DMS53 treated with DMSO at 0.1 percent for 48 hours (cell line): ENCODE measurements around the gene HMGA1.
A peak's percentile ranks its signal among the peaks of the same experiment; 100 is the strongest.

Experiments used
- DNase-seq: peaks from one replicate; lab custom pipeline; 2025; ENCODE audit not compliant: unreplicated experiment; lab: John Stamatoyannopoulos, UW

Gene HMGA1

DNA sequence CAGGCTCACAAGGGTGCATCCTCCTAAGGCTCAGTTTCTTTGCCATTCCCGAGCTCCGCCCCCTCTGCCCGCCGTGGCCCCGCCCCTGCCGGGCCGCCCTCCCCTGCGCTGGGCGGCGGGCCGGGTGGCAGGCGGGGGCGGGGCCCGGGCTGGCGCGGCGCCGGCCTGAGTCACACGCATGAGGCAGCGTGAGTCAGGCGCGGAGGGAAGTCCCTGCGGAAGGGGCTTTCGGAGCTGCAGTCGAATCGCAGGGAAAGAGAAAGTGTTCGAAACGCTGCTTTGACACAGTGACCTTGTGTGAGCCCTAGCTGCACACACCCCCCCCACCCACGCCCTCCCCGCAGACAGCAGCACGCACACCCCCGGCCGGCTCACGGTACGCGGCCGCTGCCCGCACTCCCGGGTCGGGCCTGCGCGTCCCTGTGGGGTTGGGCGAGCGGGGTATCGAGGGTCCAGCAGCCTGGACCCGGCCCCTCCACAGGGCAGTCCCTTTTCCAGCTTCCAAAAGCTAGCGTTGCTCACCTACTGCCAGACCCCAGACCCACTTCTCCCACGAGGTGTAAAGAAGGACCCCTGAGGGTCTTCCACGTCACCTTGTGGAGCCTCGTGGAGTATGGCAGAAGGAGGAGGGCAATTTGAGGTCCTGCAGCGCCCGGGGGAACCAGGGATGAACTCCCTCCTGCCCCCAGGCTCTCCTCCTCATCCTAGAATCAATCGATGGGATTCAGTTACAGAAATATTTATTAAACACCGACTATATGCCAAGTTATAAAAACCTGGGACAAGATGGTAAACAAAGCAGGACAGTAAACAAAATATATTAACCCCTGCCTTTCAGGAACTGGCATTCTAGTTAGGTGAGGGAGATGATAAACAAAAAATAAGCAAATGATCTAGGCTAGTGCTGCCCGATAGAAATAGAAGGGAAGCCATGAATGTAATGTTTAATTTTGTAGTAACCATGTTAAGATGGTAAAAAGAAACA is 12.4 kb upstream of the HMGA1 start:
- peak; percentile 81 for DNase-seq

DNA sequence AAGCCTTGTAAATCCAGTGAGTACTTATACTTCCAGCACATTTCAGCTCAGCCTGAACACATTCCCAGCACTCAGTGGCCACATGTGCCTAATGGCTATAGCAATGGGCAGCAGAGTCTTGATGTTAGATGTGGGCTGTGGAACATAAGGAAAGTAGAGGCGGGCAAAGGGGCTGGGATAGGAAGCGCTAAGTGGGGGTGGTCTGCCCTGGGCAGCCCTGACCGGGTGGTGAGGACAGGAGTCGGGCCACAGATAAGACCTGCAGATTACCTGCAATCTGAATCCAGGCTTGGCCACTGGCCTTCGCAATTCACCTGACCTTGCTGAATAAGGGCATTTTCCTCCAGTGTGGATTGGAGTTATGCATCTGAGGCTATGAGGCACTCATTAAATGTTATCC is 11.1 kb upstream of the HMGA1 start:
- DNase-seq = no peak

DNA sequence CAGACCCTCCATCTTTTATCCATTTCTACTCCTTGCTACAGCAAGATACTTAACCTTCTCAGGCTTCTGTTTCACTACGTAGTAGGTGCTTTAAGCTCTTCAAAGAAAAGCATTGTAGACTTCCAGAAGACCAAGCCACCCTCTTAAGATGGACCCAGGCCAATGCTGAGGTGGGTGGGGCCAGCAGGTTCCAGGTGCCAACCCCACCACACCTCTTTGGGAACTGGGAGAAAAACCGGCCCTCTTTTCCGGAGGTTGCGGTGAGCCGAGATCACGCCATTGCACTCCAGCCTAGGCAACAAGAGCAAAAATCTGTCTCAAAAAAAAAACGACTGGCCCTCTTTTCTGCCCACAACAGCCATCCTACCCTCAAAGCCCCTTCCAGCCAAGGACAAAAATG is 10.6 kb upstream of the HMGA1 start:
- DNase-seq = no peak

DNA sequence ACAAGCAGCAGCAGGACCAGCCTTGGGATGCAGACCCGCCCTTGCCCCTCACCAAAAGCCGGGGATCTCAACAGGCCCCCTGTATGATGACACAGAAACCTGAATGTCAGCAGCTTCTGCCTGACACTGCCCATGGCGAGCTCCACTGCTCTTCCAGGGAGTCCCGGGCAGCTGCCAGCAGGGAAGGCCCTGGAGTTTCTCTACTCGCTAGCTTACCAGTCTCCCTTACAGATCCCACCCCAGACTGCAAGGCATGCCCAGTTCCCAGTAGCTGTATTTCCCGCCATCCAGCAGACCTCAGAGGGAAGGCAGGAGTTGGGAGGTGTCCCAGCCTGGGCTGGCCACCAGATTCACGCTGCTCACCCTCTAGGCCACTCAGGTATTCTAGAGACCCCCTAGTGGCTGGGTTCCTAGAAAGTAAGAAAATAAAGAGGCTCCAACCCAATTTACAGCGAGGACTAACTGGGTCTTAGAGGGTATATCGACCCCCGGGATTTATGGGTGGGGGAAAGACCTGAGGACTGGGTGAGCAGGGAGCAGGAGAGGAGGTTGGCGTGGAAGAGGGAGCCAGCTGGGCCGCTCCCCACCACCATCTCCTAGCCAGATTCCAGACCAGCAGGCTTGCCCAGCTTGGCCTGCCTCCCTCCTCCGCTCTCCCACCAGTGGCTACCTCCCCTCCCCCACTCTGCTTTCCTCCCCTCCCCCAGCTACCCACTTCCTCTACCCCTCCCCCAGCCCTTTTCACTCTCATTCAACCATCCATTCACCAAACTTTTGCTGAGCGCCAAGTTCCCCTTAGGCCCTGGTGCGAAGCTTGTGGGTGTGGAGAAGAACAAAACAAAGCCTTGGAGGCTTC is 9.7 kb upstream of the HMGA1 start:
- no peak for DNase-seq

DNA sequence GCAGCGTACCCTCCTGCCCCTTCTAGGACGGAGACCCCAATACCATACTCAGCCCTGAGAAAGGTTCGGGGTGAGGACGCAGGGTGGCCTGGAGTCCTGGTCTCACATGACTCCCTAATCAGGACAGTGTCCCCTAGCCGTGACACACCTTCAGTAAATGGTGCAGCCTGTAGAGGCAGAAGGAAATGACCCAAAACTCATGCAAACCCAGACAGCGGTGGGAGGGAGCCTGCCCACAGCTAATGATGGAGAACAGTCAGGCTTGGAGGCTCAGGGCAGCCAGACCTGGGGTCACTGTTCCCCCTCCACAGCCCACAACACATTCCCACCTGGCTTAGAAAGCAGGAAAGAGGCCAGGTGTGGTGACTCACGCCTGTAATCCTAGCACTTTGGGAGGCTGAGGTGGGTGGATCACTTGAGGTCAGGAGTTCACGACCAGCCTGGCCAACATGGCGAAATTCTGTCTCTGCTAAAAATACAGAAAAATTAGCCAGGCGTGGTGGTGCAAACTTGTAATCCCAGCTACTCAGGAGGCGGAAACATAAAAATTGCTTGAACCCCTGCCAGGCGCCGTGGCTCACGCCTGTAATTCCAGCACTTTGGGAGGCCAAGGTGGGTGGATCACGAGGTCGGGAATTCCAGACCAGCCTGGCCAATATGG is 8.8 kb upstream of the HMGA1 start:
- no peak for DNase-seq

DNA sequence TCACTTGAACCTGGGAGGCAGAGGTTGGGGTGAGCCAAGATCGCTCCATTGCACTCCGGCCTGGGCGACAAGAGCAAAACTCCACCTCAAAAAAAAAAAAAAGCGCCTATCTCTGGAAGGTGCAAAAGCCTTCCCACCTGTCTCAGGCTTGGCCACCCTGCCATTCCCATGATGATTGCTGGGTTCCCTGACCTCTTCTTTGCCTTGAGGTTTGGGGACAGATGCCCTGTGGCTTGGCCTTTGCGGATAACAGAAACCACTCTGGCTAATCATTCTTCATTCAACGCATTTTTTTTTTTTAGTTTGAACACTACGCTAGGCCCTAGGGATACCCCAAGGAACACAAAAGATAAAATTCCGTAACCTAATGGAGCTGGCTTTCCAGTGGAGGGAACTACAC is 6.8 kb upstream of the HMGA1 start:
- DNase-seq = no peak

DNA sequence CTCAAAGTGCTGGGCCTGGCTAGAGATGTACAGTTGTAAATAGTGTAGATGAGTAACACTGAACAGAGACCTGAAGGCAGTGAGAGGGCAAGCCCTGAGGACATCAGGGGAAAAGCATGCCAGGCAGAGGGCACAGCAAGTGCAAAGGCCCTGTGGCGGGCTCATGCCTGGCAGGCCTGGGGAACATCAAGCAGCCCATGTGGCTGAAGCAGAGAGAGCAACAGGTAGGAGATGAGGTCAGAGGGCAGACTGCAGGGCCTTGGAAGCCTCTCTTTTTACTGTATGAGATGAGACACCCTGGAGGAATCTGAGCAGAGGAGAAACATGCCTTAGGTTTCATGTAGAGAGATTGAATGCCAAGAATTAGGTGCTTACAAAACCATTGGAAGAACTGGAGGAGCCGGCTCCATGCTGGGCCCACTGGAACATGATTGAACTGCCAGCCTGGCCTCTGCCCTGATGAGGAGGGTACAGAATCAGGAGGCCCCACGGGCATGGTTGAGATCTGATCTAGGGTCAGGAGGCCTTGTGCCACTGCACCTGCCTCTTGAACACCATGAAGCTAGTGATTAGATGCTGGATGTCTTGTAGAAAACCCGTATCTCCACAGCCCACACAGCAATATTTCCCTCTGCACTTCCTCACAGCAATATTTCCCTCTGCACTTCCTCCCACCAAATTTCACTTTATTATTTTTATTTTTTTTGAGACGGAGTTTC is 5.9 kb upstream of the HMGA1 start:
- DNase-seq = no peak

DNA sequence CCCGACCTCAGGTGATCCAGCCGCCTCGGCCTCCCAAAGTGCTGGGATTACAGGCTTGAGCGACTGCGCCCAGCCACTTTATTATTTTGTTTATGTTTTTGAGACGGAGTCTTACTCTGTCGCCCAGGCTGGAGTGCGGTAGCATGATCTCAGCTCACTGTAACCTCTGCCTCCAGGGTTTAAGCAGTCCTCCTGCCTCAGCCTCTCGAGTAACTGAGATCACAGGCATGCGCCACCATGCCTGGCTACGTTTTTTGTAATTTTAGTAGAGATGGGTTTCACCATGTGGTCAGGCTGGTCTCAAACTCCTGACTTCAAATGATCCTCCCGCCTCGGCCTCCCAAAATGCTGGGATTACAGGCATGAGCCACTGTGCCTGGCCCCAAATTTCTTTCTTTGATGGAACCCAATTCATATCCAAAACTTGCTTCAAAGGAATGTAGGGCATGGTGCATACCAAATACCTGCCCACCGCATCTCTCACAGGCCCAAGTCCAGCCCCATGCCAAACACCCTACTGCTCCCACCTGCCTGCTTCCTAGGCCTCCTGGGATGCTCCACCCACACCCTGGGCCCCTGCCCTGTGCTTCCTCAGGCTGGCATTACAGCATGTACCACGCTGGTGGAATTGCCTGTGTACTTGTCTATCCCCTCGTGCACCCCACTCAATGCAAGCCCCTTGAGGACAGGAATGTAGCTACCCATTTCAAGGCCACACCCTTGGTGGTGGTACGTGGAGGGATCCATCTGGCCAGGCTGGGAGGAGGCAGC is 4.9 kb upstream of the HMGA1 start:
- no peak for DNase-seq

DNA sequence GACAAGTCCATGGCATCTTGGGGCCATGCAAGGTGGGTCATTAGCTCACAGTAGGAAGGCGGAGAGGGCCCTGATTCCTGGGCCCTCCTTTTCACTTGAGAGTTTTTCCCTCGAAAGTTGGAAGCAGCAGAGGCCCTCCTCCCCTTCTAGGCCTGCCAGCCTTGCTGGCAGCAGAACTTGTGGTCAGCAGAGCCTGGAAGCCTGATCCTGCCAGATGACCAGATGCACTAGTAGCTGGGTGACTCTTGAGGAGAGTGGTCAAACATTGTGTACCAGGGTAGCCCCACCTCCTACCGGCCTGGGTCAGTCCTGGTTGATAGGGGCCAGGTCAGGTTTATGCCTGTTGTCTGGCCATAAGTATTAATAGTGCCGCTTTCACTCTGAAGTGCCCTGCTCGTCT is 3.8 kb upstream of the HMGA1 start:
- DNase-seq = no peak

DNA sequence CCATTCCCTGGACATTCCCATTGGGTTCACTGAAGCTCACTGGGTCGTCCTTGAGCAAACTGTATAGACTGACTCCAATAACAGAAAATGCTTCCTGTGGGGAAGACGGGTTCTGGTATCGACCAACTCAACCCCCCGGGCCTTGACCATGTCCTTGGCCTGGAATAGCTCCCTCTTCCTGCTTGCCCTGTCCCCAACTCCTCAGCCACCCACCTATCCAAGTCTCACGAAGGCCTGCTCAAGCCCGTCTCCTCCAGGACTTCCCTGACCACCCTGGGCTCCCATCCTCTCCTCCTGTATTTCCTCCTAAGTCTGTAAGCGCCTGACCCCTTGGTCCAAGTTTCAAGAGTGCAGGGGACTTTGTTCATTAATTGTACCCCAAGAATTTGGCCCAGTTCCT is 2.8 kb upstream of the HMGA1 start:
- DNase-seq = no peak

DNA sequence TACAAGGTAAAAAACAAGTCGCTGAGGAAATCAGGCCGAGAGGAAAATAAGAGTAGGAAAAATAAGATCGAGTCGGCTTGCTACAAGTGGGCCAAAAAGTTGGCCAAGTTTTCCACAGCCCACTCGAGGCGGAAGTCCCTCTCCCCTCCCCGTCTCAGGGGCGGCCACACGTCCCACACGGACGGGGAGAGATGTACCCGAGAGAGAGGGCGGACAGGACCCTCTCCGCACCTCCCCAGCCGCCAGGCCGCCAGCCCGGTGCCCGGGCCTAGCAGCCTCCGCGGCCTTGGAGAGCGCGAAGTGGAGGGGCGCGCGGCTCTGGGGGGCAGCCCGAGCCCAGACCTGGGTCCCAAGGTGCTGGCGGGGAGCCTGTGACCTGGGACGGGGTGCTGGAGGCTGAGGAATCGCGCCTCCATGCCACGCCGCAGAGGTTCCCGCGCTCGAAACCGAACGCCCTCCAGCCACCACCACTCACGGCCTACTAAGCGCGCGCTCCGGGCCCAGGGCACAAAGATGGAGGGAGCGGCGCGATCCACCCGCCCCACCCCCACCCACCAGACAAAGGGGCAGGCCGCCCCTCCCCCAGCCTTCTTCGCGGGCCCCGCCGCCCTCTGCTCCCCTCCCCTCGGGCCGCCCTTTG is 1.9 kb upstream of the HMGA1 start:
- no peak for DNase-seq

DNA sequence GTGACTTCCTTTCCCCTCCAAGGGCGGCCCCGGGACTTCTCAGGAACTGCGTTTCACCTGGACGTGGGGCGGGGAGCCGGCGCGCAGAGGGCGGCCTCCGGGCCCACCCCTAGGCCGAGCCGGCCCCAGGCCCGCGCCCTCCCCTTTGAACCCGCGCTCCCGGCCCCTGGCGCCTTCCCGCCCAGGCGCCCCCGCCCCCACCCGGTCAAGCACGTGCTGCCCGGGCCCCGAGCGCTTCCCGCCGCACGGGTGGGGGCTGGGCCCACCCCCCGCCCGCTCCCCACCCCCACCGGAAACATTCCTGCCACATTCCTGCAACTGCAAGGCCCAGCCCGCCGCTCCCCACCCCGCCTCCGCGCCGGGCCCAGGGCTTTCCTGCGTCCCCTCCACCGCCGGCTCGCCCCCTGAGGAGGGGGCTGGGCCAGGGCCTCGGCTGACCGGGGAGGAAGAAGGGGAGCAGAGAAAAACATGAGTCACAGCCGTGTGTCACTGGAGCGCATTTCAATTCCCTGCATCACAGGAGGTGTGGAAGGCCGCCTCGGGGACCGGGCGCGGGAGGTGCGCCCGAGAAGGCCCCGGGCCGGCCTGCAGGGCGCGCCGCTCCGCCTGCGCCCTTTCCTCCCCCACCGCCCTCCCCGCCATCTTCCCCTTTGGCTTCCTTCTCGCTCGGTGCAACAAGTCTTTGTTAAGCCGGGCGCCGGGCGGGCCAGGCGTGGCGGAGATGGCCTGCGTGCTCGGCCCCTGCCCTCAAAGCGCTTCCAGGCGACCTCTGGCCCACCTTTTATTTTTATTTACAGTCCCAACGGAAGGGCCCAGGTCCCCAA is 1.2 kb upstream of the HMGA1 start:
- DNase-seq = peak; percentile 30

DNA sequence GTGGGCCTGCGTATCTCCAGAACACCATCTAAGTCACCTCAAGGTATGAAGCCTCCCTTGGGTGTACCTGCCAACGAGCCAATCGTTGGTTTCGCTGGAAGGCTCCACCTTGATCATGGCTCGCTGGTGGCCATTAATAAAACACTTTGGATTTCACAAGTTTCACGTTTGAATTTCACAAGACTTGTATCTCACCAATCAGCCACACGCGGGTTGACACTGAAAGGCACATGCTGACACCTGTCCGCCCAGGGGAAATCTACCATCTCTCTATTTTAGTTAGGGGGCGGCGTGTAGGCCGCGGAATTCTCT is 586 bp upstream of the HMGA1 start:
- DNase-seq = no peak

DNA sequence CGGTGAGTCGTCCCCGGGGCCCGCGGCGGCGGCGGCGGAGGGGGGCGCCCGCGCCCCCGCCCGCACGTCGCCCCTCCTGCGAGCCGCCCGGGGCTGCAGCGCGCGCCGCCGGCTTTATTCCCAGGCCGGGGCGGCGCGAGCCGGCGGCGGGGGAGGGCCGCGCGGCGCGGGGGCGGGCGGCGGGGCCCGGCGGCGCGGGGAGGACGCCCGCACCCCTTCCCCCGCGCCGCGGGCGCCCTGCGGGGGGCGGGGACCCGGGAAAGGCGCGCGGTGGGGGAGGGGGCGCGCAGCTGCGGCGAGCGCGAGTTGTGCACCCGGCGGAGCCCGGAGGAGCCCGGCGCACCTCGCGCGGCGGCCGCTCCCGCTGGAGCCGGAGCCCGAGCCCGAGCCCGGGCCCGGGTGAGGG is 646 bp downstream of the HMGA1 start:
- DNase-seq = no peak

DNA sequence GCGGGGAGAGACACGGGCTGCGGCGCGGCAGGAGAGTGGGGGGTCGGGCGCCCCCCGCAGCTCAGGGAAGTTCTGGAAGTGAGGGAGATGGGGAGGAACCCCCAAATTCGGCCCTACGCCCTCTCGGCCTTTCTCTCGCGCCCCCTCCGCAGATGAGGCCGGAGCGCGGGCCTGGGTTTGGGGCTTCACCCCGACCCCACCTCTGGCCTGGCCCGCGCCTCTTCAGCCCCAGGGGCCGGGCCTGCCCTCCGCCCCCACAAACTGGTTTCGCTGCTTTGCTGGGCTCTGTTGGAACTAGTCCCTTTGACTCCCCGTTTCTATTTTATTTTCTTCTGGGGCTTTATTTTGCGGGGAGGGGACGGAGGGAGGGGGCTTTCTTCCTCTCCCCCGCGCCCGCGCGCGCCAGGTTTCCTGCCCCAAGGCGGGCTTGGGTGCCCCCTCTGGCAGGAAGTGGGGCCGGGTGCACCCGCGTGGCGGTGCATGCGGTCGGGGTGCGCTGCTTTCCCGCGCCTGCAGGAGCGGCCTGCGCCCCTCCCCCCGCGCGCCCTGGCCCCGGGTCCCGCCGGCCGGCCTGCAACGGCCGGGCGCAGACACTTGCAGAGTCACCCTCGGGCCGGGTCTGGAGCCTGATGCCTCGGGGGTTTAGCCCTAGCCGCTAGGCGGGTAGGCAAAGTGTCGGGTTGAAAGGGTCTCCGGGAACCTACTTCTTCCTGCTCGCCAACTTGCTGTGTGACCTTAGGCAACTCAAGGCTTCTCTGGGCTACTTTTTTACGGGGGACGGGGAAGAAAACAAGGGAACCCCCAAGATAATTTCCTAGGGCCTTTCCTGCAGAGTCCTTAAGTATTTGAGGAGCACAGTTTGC is 1.3 kb downstream of the HMGA1 start:
- DNase-seq = no peak

DNA sequence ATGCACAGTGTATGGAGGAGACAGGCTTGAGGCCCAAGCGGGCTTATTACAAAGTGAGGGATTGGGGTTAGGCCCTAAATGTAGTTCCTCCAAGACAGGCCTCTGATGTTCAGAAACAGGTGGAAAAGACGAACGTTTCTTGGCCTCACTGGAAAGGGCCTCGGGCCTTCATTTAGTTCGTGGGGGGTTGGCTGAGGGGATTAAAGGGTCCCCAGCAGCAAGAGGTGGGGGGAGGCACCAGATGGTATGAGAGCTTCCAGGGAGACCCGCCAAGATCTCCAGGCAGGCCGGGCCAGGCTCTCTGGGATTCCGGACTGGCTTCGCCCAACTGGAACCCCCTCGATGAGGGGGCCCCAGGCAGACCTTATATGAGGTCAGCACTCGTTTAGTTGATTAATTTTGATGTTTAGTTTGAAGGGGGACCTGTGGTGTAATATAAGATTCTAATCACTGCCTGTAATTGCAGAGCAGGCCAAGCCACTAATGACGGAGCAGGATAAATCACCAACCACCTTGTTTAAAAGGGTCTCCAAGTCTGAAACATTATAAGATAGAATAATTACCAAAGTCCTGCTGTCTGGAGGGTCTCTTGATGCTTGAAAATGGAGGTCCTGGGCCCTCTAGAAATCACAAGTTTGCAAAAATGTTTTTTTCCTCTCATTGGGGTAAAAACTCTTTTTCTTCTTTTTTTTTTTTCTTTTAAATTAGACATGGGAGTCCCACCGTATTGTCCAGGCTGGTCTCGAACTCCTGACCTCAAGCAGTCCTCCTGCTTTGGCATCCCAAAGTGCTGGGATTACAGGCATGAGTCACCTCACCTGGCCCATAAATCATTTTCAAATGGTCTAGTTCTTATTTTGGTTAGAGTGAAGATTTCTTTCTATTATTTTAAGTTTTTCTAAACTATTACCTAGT is 2.2 kb downstream of the HMGA1 start:
- DNase-seq = no peak

DNA sequence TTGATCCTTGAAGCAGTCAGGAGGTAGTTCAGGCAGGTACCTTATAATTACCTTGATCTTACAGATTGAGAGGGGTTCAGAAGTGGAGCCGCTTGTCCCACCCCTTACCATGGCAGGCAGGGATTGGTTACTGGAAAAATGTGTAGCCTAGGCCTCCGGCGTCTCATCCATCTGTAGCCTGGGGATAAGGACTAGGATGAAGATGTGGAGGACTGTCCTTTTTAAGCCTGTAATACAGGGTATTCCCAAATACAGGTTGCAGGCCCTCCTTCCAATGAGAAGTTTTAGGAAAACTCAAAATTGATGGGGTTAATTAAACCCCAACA is 2.8 kb downstream of the HMGA1 start:
- DNase-seq = no peak
